GDM1 (cell line): ENCODE data around the gene SLC15A4.

ENCODE experiments used
- DNase-seq: peaks from one replicate; lab custom pipeline; 2025; lab: John Stamatoyannopoulos, UW

Gene SLC15A4

DNA sequence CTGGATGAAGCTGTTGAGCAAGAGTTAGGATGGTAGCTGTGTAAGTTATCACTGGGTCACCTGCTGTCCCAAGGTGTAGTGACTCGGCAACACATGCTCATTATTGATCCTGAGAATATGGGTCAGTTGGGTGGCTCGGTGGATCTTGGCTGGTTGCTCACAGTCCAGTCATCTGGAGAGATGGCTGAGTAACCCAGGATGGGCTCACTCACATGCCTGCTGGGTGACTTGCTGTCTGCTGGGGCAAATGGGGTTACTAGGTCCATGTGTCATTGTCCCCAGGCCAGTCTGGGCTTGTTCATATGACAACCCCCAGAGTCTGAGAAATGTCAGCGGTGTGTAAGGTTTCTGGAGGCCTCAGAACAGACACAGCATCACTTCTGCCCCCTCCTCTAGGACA, 69.5 kb downstream of the SLC15A4 start:
- DNase-seq: no peak

DNA sequence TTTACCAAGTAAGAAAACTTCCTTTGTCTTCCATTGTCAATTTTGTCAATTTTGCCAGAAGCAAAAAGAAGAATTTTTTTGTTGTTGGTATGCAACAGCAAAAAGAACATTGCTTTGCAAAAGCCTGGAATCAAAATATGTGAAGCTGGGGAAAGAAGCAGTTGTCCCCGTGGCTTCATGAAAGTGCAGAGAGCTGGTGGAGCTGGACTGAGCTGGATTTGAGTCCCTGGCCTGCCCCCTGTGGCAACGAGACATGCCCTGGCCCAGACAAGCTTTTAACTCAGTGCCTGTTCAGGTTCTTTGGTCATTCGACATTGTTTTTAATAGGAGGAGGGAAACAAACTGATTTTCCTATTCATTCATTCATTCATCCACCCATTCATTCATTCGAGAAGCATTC, 70.3 kb downstream of the SLC15A4 start:
- DNase-seq: no peak

DNA sequence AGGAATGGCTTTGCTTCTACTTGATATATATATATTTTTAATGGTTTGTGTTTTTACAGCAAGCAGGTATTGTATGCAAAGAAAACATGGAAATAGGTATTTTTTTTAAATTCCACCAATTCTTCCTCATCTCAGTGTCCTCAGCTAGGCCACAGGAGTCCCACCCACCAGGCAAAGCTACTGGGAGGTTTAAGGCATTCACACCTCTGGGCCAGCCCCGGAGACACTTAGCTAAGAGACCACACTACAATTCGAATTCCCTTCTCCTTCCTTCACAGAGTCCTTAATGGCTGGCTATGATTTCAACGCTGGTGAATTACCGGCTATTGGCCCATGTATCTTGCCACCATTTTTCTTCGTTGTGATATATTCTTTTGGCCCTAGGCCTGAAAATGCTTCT, 71.4 kb downstream of the SLC15A4 start:
- no peak for DNase-seq

DNA sequence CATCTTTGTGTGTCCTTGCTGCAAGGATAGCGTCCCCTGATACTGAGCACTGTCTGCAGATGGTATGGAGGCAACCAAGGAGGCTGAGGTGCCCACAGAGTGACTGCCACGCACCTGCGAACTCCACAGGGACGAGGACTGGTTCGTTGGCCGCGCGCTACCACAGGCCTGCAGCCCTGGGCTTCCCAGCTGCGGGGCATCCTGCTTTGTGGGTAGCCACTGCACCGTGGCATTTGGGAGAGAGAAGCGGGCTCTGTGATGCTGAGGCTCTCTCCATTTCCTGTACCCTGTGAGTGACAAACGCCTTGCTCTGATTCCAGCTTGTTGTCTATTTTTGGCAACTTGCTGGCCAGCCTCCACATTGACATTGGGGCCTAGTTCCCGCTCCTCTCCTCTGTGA, 76.3 kb downstream of the SLC15A4 start:
- no peak for DNase-seq

DNA sequence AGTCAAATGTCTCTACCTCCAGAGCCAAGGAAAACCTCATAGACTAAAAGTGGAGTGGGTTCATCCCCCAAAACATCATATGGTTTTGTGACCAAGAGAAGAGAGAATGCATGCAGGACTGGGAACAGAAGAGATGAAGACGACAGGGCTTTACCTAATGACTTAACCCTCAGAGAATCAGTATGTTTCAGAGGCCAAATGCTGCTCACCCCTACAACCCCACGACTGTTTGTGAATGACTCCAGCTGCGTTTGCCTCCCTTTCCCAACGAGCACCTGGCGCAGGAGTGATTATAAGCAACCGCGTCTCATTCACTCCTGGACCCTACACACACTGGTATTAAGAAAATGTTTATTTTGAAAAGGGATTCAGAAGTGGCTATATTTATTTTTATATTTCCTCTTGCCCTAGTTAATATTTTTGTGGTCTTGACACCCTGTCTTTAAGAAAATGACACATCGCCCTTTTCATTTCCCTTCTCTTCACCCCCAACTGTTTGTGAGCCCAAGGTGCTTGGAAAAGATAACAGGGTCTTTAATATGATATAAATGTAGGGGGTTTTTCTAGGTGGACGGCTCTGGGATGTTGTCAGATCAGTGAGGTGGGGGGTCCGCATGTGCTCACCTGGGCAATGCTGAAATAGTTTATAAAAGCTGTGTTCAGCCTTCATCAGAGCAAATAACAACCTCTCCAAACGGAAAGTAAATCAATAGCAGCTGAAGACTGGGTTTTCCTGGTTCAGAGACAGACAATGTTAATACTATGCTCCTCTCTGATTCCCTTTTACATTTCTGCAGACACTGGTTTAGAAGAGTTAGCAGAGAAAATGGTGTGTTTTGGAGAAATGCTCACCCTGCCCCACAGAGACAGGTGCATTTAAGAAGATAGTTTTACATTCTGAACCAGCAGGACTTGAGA, 77.7 kb downstream of the SLC15A4 start:
- no peak for DNase-seq

DNA sequence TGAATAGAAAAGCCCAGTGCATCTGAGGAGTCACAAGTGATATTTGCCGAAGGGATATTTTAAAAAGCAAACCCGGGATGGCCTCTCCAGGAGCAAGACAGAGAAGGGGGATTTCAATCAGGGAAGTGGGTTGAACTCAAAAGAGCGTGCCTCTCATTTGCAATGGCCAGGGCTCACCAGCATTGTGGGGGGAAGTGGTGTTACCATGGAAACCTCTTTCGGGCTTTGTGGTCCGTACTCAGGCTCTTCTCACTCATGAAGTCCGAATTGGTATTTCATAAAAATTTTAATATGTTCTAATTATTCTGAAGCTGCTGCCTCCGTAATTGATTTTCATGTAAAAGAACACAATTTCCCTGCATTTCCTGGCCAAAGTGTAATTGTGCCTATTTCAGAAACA, 79.8 kb downstream of the SLC15A4 start:
- no peak for DNase-seq
